ENCODE data around the gene BPIFB6.

BPIFB6 gene

DNA sequence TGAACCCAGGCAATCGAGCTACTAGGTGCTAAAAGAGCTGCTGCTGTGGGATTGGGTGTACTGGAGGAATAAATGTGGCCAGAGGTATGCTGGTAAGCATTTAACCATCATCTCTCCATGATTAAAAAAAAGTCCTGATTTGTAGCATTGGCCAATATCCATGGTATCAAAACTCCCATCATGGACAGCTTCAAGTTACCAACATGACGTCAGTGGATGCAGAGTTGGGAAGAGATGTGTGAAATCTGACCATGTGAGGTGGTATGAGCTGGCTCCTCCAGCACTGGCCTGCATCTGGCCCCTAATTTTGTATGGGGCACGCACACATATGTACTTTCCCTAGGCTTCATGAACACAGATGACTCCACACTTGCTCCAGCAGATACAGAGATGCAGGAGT lies 59.7 kb downstream of the BPIFB6 start:
- no peak for DNase-seq (ENCODE audit: low spot score)

DNA sequence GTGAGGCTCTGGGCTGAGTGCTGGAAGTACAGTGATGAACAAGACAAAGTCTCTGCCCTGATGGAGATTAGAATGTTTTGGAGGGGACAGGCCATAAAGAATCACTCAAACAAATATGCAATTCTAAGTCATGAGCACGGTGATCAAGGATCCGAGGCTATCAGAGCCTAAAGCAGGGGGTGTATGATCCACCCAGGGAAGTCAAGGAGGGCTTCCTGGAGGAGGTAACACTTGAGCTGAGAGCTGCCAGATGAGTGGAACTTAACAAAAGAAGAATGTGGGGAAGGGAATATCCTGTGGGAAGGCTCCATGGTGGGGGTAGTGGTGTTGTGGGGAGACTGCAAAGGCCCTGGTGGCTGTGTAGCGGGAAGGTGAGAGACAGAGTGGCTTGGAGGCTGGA lies 60.2 kb downstream of the BPIFB6 start:
- no peak for DNase-seq (ENCODE audit: low spot score)

DNA sequence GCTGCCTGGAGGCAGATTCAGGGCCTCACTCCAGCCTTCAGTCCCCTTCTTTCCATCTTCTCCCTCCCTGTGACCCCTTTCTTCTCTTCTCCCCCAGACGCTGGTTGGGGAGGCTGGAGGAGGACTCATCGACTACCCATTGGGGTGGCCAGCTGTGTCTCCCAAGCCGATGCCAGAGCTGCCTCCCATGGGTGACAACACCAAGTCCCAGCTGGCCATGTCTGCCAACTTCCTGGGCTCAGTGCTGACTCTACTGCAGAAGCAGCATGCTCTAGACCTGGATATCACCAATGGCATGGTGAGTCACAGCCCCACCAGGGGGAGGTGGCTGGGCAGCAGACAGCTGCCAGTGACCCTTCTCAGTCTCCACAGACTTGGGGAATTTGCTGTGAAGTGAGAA lies 60.9 kb downstream of the BPIFB6 start:
- no peak for DNase-seq (ENCODE audit: low spot score)

DNA sequence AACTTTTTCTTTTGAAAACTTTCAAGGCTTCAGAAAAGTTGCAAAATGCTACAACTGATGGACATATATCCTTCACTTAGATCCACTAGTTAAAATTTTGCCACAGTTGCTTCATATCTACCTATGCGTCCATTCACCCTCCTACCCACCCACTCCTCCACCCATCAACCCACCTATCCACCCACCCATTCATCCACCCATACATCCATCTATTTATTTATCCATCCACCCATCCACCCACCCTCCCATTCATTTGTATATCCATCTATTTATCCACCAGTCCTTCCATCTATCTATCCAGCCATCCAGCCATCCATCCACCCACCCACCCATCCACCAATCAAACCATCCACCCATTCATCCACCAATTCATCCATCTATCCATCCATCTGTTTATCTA lies 61.6 kb downstream of the BPIFB6 start:
- no peak for DNase-seq (ENCODE audit: low spot score)

DNA sequence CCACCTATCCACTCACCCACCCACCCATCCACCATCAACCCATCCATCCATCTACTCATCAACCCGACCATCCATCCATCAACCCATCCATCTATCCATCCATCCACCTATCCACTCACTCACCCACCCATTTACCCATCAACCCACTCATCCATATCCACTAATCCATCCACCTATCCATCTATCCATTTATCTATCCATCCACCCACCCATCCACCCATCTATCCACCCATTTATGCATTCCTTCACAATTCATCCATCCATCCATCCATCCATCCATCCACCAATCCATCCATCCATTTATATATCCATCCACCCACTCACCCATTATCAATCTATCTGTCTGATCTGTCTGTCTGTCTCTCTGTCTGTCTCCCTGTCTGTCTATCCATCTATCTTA lies 62.1 kb downstream of the BPIFB6 start:
- no peak for DNase-seq (ENCODE audit: low spot score)

Measured in NAMALWA (cell line).